OCI-LY1 (cell line): Measurements from ENCODE around the gene MEAF6.
A peak's percentile ranks its signal among the peaks of the same experiment; 100 is the strongest.

Experiments
- H2AFZ ChIP-seq: fragments of 200-600 bp; sonication (generic), shearing (Covaris generic); 2 replicates; pipeline ENCODE4 v1.6.0; 2014; ENCODE audit warnings: antibody characterized with exemption, mild to moderate bottlenecking, low read length
- H3F3A ChIP-seq: fragments of 200-600 bp; sonication (generic), shearing (Covaris generic); 2 replicates; pipeline ENCODE4 v1.6.0; 2014; ENCODE audit warnings: mild to moderate bottlenecking, antibody characterized with exemption, low read length, moderate library complexity; ENCODE audit not compliant: insufficient read depth
- H3K27ac ChIP-seq: fragments of 200-600 bp; sonication (generic); 2 replicates; pipeline ENCODE4 v1.5.1; 2014; ENCODE audit warnings: low read length, mixed run types, mild to moderate bottlenecking, low read depth; ENCODE audit not compliant: poor library complexity, severe bottlenecking
- H3K27me3 ChIP-seq: fragments of 200-600 bp; sonication (generic); 2 replicates; pipeline ENCODE4 v1.6.0; 2014; ENCODE audit warnings: antibody characterized with exemption, mild to moderate bottlenecking, low read length, moderate library complexity; ENCODE audit not compliant: insufficient read depth
- H3K36me3 ChIP-seq: fragments of 200-600 bp; sonication (generic); 2 replicates; pipeline ENCODE4 v1.6.1; 2014; ENCODE audit warnings: mild to moderate bottlenecking, antibody characterized with exemption, low read length, moderate library complexity, mixed read lengths; ENCODE audit not compliant: insufficient read depth
- H3K4me1 ChIP-seq: fragments of 200-600 bp; sonication (generic); 2 replicates; pipeline ENCODE4 v1.5.1; 2014; ENCODE audit warnings: mild to moderate bottlenecking, low read length, moderate library complexity; ENCODE audit not compliant: insufficient read depth, severe bottlenecking
- H3K4me2 ChIP-seq: fragments of 200-600 bp; sonication (generic), shearing (Covaris generic); 2 replicates; pipeline ENCODE4 v1.6.1; 2014; ENCODE audit warnings: low read length
- H3K4me3 ChIP-seq: fragments of 200-600 bp; sonication (generic); 2 replicates; pipeline ENCODE4 v1.5.1; 2014; ENCODE audit warnings: low read length, low read depth, mild to moderate bottlenecking, mixed read lengths; ENCODE audit not compliant: poor library complexity, severe bottlenecking
- H3K79me2 ChIP-seq: fragments of 200-600 bp; shearing (Covaris generic); 2 replicates; pipeline ENCODE4 v1.6.1; 2016; ENCODE audit warnings: mixed run types, low read length, mixed read lengths; ENCODE audit not compliant: insufficient read depth
- H3K9ac ChIP-seq: fragments of 200-600 bp; sonication (generic), shearing (Covaris generic); 2 replicates; pipeline ENCODE4 v1.6.1; 2014; ENCODE audit warnings: mild to moderate bottlenecking, low read length, mixed read lengths
- H3K9me2 ChIP-seq: fragments of 200-600 bp; sonication (generic), shearing (Covaris generic); 2 replicates; pipeline ENCODE4 v1.6.1; 2014; ENCODE audit warnings: low read depth, mild to moderate bottlenecking, low read length, mixed read lengths
- H3K9me3 ChIP-seq: fragments of 200-600 bp; shearing (Covaris generic); 2 replicates; pipeline ENCODE4 v1.6.1; 2014; ENCODE audit warnings: low read length, mixed read lengths
- H4K20me1 ChIP-seq: fragments of 200-600 bp; sonication (generic), shearing (Covaris generic); 2 replicates; pipeline ENCODE4 v1.6.0; 2016; ENCODE audit warnings: mild to moderate bottlenecking, low read length; ENCODE audit not compliant: insufficient read depth
- EZH2 ChIP-seq: fragments of 200-600 bp; sonication (generic), shearing (Covaris generic); IDR thresholded peaks from 2 replicates; pipeline ENCODE4 v1.8.0; 2017; ENCODE audit warnings: borderline replicate concordance, mixed run types, mild to moderate bottlenecking, antibody characterized with exemption, low read length, moderate library complexity, mixed read lengths
- TF ChIP-seq, protein P1 (sequence below): fragments of 200-600 bp; sonication (generic), shearing (Covaris generic); IDR thresholded peaks from 2 replicates; pipeline ENCODE4 v1.5.1; 2017; ENCODE audit warnings: mild to moderate bottlenecking, antibody characterized with exemption, low read length, moderate library complexity, mixed read lengths

The MEAF6 gene

GRCh38 chr1:37477946-37478345 is 36.6 kb downstream of the MEAF6 start:
- no peaks in the 10 kb centered on the region for H3K9me2 ChIP-seq
- no peak for TF ChIP-seq EZH2
- TF ChIP-seq, protein P1, sequence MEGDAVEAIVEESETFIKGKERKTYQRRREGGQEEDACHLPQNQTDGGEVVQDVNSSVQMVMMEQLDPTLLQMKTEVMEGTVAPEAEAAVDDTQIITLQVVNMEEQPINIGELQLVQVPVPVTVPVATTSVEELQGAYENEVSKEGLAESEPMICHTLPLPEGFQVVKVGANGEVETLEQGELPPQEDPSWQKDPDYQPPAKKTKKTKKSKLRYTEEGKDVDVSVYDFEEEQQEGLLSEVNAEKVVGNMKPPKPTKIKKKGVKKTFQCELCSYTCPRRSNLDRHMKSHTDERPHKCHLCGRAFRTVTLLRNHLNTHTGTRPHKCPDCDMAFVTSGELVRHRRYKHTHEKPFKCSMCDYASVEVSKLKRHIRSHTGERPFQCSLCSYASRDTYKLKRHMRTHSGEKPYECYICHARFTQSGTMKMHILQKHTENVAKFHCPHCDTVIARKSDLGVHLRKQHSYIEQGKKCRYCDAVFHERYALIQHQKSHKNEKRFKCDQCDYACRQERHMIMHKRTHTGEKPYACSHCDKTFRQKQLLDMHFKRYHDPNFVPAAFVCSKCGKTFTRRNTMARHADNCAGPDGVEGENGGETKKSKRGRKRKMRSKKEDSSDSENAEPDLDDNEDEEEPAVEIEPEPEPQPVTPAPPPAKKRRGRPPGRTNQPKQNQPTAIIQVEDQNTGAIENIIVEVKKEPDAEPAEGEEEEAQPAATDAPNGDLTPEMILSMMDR: no peak
- no peaks in the 10 kb centered on the region for H4K20me1 ChIP-seq
- H2AFZ ChIP-seq: no peak overlapping the region
- peak overlapping the region; percentile 95 for H3K27ac ChIP-seq
- peak overlapping the region; percentile 89 for H3K4me2 ChIP-seq
- peaks cover 62% of the 10 kb centered on the region for H3K4me1 ChIP-seq
- peaks cover 59% of the 10 kb centered on the region for H3K36me3 ChIP-seq
- no peaks in the 10 kb centered on the region for H3K27me3 ChIP-seq
- H3F3A ChIP-seq: peaks cover 7% of the 10 kb centered on the region; the same call in 1 of the 2 replicates
- H3K79me2 ChIP-seq: peaks cover 8% of the 10 kb centered on the region; the same call in 1 of the 2 replicates
- peak overlapping the region; percentile 94; the same call in 1 of the 2 replicates for H3K9ac ChIP-seq
- no peaks in the 10 kb centered on the region for H3K9me3 ChIP-seq
- peak overlapping the region; percentile 97 for H3K4me3 ChIP-seq

DNA sequence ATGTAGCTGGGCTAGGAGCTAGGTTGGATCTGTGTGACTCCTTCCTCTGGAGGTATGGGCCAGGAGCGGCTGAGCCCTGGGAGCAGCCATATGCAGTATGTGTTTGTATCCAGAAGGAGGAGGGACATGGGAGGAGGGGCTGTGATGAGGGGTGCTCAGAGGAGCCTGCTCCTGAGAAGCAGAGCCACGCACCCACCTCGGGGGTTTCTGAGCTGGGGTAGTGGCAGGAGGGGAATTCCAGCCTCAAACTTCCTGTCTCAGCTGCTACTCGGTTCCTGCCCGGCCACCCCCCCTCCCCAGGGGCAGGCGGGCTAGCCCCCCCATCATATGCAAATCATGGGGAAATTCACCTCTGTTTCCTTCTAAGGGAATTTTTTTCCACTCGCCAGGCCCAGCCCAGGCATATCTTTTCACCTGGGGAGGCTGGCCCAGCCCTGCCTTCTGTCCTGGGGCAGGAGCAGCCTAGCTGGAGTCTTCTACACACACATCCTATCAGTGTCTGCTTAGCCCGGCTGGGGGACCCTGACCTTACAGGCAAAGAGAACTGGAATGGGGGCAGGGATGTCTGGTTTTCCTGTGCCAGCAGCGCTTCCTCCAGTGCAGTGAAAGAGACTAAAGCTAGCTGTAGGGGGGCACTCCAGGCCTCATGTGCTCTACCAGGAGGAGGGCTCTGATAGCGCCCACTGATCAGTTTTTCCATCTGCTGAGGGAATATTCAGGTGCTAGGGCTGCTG is 37.2 kb downstream of the MEAF6 start:
- no peaks in the 10 kb centered on the region for H4K20me1 ChIP-seq
- H3K27ac ChIP-seq: peak overlapping the region; percentile 95
- H3K4me3 ChIP-seq: peak overlapping the region; percentile 97
- H3F3A ChIP-seq: peaks cover 7% of the 10 kb centered on the region; the same call in 1 of the 2 replicates
- no peaks in the 10 kb centered on the region for H3K27me3 ChIP-seq
- TF ChIP-seq EZH2: no peak
- TF ChIP-seq, protein P1: no peak
- H3K4me1 ChIP-seq: peaks cover 62% of the 10 kb centered on the region
- H3K36me3 ChIP-seq: peaks cover 53% of the 10 kb centered on the region
- peak overlapping the region; percentile 94 for H3K9ac ChIP-seq
- H3K79me2 ChIP-seq: peaks cover 8% of the 10 kb centered on the region; the same call in 1 of the 2 replicates
- peak overlapping the region; percentile 89 for H3K4me2 ChIP-seq
- H3K9me3 ChIP-seq: no peaks in the 10 kb centered on the region
- H3K9me2 ChIP-seq: no peaks in the 10 kb centered on the region
- H2AFZ ChIP-seq: no peak overlapping the region

DNA sequence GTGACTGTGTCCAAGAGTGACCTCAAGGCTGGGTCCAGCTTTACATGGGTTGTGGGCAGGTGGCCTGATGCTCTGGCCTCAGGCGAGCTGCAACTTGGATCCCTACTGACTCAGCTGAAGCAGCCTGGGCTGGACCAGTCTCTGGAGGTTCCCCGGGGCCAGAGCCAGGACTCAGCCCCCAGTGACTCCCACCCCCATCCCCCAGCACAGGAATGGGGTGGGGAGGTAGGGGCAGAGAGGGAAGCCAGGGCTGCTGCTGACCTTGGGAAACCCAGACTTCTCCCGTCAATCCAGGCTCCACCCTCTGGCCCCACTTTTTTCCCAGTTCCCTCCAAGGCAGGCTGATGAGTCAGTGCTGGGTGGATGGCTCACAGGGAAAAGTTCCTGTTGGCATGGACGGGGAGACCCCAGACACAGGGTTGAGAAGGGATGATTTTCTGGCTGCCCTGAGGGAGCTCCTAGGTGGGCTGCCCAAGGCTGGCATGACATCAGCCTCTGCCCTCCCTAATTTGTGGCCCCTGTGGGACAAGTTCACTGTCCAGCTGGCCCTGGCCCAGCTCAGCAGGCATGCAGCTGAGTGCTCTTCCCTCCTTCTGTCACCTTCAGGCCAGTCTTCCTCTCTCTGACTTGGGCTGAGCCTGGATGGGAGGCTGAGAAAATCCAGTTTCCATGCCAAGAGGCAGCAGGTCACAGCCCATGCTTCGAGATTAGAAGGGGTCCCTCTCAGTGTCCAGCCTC is 37.9 kb downstream of the MEAF6 start:
- Histone ChIP-seq H3K9me2 (no peaks in the 10 kb centered on the region), H3K27ac (peak overlapping the region; percentile 95), H3K4me3 (peak overlapping the region; percentile 97), H3K36me3 (peaks cover 45% of the 10 kb centered on the region), H3K27me3 (no peaks in the 10 kb centered on the region), H3K9me3 (no peaks in the 10 kb centered on the region), H3F3A (peaks cover 7% of the 10 kb centered on the region; the same call in 1 of the 2 replicates), H3K4me1 (peaks cover 62% of the 10 kb centered on the region), H4K20me1 (no peaks in the 10 kb centered on the region), H3K9ac (peak overlapping the region; percentile 94), H2AFZ (no peak overlapping the region), H3K79me2 (peaks cover 8% of the 10 kb centered on the region; the same call in 1 of the 2 replicates), H3K4me2 (peak overlapping the region; percentile 89)
- TF ChIP-seq, protein P1: no peak
- TF ChIP-seq EZH2: no peak
